GM12891 (cell line): ENCODE data around the gene ANP32A.

Experiments used
- POLR2A ChIP-seq: IDR thresholded peaks from 2 replicates; pipeline ENCODE4 v1.6.1; 2011; ENCODE audit warnings: low read depth, low read length, control low read depth
- POLR2AphosphoS5 ChIP-seq: IDR thresholded peaks from 2 replicates; pipeline ENCODE4 v1.6.1; 2011; ENCODE audit warnings: low read depth, low read length, control low read depth
- POU2F2 ChIP-seq: IDR thresholded peaks from 2 replicates; pipeline ENCODE4 v1.6.1; 2011; ENCODE audit warnings: low read depth, mild to moderate bottlenecking, control low read depth, low read length, moderate library complexity
- SPI1 ChIP-seq: IDR thresholded peaks from 2 replicates; pipeline ENCODE4 v1.6.1; 2011; ENCODE audit warnings: low read depth, low read length, control low read depth
- TAF1 ChIP-seq: IDR thresholded peaks from 2 replicates; pipeline ENCODE4 v1.6.1; 2011; ENCODE audit warnings: low read depth, low read length, control low read depth

DNA sequence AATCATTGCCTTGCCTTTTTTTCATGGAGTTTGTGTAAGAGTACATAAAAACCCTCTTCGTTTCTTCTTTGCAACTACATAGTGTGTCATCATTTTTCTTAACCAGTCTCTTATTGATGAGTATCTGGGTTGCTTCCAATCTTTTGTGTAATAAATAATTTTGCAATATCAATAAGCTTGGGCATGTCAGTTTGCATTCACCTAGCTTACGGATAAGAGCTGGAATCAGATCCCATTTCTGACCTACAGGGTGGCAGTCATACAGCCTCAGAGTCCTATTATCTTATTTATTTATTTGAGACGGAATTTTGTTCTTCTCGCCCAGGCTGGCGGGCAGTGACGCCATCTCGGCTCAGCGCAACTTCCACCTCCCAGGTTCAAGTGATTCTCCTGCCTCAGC, 18.3 kb downstream of the ANP32A start:
- TF ChIP-seq POLR2A (no peak), POLR2AphosphoS5 (no peak), TAF1 (no peak), POU2F2 (no peak), SPI1 (no peak)
